ENCODE results near the gene TTYH3. TPM values are rescaled to one million over a fixed set of nuclear protein-coding genes. Genes with fewer than 3 reads are reported as not detected.

The TTYH3 gene
- total RNA-seq, 1 experiment from 2014 or later = 187 TPM

GRCh38 chr7:2713978-2714377, 82.2 kb downstream of the TTYH3 start:
- TF ChIP-seq CTCF (IDR thresholded peaks at IDR 0.05; ENCODE audit: unreplicated experiment) = no peak
- DNase-seq = no peak
- H3K27ac Mint-ChIP-seq (ENCODE audit: unreplicated experiment) = no peak overlapping the region
- peaks cover 10% of the 10 kb centered on the region for H3K4me1 Mint-ChIP-seq (ENCODE audit: low read depth, unreplicated experiment)
- intact Hi-C loops (cut with micrococcal nuclease; ENCODE audit: unreplicated experiment) = no loop called here
- CTCF ChIA-PET = interaction anchor here (1.0 kb wide), 1 partner anchor 19 kb away, joined by 3 read pairs; no protein-coding TSS in a partner anchor
- peaks cover 54% of the 10 kb centered on the region for H3K36me3 Mint-ChIP-seq (ENCODE audit: insufficient read depth, unreplicated experiment)
- H3K9me3 Mint-ChIP-seq (ENCODE audit: low read depth, unreplicated experiment) = no peaks in the 10 kb centered on the region
- H3K4me3 Mint-ChIP-seq (ENCODE audit: low read depth, unreplicated experiment) = no peak overlapping the region
- BruUV-seq (replicated peaks) = no TSS peak
- no peaks in the 10 kb centered on the region for H3K27me3 Mint-ChIP-seq (ENCODE audit: unreplicated experiment)

Other genes with a start within 250 kb of the TTYH3 start
- gene CHST12, start 228.4 kb upstream of the TTYH3 start, total RNA-seq (2022) = 19.9 and 21.2 TPM in 2 replicates
- not detected in 2 replicates for gene GRIFIN, start 155.6 kb upstream of the TTYH3 start, total RNA-seq (2022)
- gene LFNG, start 112.2 kb upstream of the TTYH3 start, total RNA-seq (2022) = 46.8 and 59.1 TPM in 2 replicates
- 56.2 and 59.6 TPM in 2 replicates for gene BRAT1, start 76.5 kb upstream of the TTYH3 start, total RNA-seq (2022)
- gene IQCE, start 73.0 kb upstream of the TTYH3 start, total RNA-seq (2022) = 94.8 and 96.4 TPM in 2 replicates
- 0.12 and 0.44 TPM in 2 replicates for gene AMZ1, start 56.2 kb downstream of the TTYH3 start, total RNA-seq (2022)
- 75.4 and 78.3 TPM in 2 replicates for gene GNA12, start 212.3 kb downstream of the TTYH3 start, total RNA-seq (2022)

Data from Calu3 (cell line).